ENCODE data around the gene FAM131B.
A peak's percentile ranks its signal among the peaks of the same experiment; 100 is the strongest.

FAM131B gene

GRCh38 chr7:143382126-143382790, 19.7 kb upstream of the FAM131B start:
- no peak for DNase-seq

GRCh38 chr7:143381427-143382125, 19.1 kb upstream of the FAM131B start:
- peak; percentile 68 for DNase-seq

- DNase-seq, result peak; percentile 95
Measured at GRCh38 chr7:143380646-143381426, 18.3 kb upstream of the FAM131B start, which contains the start of gene ZYX. Gene ZYX (plus strand): TSS chr7:143381345. CDS start chr7:143381572, 227 bp downstream.

- DNase-seq, result peak; percentile 97
Measured at GRCh38 chr7:143380260-143380645, 17.7 kb upstream of the FAM131B start.

- no peak for DNase-seq
Measured at GRCh38 chr7:143379611-143380259, 17.2 kb upstream of the FAM131B start.

GRCh38 chr7:143376396-143376795, 13.9 kb upstream of the FAM131B start:
- no peak for DNase-seq

GRCh38 chr7:143375298-143376034, 13.0 kb upstream of the FAM131B start:
- DNase-seq, result peak; percentile 73

- DNase-seq, result no peak
Measured at GRCh38 chr7:143374561-143374960, 12.0 kb upstream of the FAM131B start.

GRCh38 chr7:143373255-143373794, 10.8 kb upstream of the FAM131B start:
- DNase-seq, result no peak

GRCh38 chr7:143372070-143372469, 9.6 kb upstream of the FAM131B start:
- DNase-seq, result no peak

- DNase-seq, result no peak
Measured at GRCh38 chr7:143369678-143370651, 7.5 kb upstream of the FAM131B start.

- no peak for DNase-seq
Measured at GRCh38 chr7:143368387-143368786, 5.9 kb upstream of the FAM131B start.

GRCh38 chr7:143367972-143368371, 5.5 kb upstream of the FAM131B start:
- no peak for DNase-seq

GRCh38 chr7:143363016-143363937, 764 bp upstream of the FAM131B start:
- no peak for DNase-seq

- no peak for DNase-seq
Measured at GRCh38 chr7:143361552-143362130, 872 bp downstream of the FAM131B start.

- no peak for DNase-seq
Measured at GRCh38 chr7:143360788-143361551, 1.5 kb downstream of the FAM131B start.

GRCh38 chr7:143359771-143360353, 2.7 kb downstream of the FAM131B start:
- DNase-seq, result no peak

- no peak for DNase-seq
Measured at GRCh38 chr7:143358626-143359025, 3.9 kb downstream of the FAM131B start.
